Lower lobe of right lung (tissue), 2 donors: Measurements from ENCODE around the gene GCC2. TPM values are rescaled to one million over a fixed set of nuclear protein-coding genes. Genes with fewer than 3 reads are reported as not detected.

Experiments
- ATAC-seq, 2 donors: fragments of 200-7000 bp; cut with Tn5 transposase; one replicate each; pipeline ENCODE4 v1.9.1; 2020 to 2022; ENCODE audit warnings: mild to moderate bottlenecking in 2 of 2, moderate library complexity in 2 of 2
- DNase-seq: peaks from one replicate; pipeline ENCODE4 v3.0.0-alpha.2; 2020
- H3K27ac ChIP-seq: fragments of 200-600 bp; one replicate; pipeline ENCODE4 v1.8.0; 2022
- H3K27me3 ChIP-seq: fragments of 200-600 bp; one replicate; pipeline ENCODE4 v1.8.0; 2022; ENCODE audit warnings: low read depth
- H3K36me3 ChIP-seq: fragments of 200-600 bp; one replicate; pipeline ENCODE4 v1.8.0; 2022; ENCODE audit warnings: mild to moderate bottlenecking
- H3K4me1 ChIP-seq: fragments of 200-600 bp; one replicate; pipeline ENCODE4 v1.8.0; 2022
- H3K4me3 ChIP-seq: fragments of 200-600 bp; one replicate; pipeline ENCODE4 v1.8.0; 2022; ENCODE audit warnings: mild to moderate bottlenecking
- H3K9me3 ChIP-seq: fragments of 200-600 bp; one replicate; pipeline ENCODE4 v1.8.0; 2022
- CTCF ChIP-seq: fragments of 200-600 bp; IDR thresholded peaks from one replicate; pipeline ENCODE4 v1.8.0; 2022; ENCODE audit warnings: antibody characterized with exemption, mild to moderate bottlenecking
- intact Hi-C: fragments of 100-400 bp; cut with DNase I; formaldehyde crosslinking; loops from one replicate; pipeline ENCODE4 v1.11.0; 2022
- total RNA-seq: library from RNA; stranded (reverse); fragmentation: NEBNext Ultra II Directional; extraction: Animal tissue kit (Norgen Biotek cat#: 25700); gene quantifications from one replicate; pipeline ENCODE4 v1.2.1, GENCODE V29; 2021
- donor health status: DM: no; HTN: yes; CAD: no; lungs with severe emphysema.

The GCC2 gene
- total RNA-seq, 1 donor from 2014 or later: 52.4 TPM

GRCh38 chr2:108460345-108461037 lies 11.5 kb downstream of the GCC2 start:
- ATAC-seq: no peak
- Histone ChIP-seq H3K27me3 (no peaks in the 10 kb centered on the region), H3K4me1 (no peaks in the 10 kb centered on the region), H3K9me3 (peaks cover 14% of the 10 kb centered on the region), H3K36me3 (peaks cover 63% of the 10 kb centered on the region), H3K27ac (no peak overlapping the region), H3K4me3 (no peak overlapping the region)
- DNase-seq: no peak
- no peak for TF ChIP-seq CTCF
- intact Hi-C loops: no loop called here

- no peak overlapping the region for H3K4me3 ChIP-seq
- no peak for TF ChIP-seq CTCF
- DNase-seq (no peak), ATAC-seq (no peak)
- H3K27me3 ChIP-seq: no peaks in the 10 kb centered on the region
- no peak overlapping the region for H3K27ac ChIP-seq
- intact Hi-C loops: no loop called here
- H3K36me3 ChIP-seq: peaks cover 96% of the 10 kb centered on the region
- H3K4me1 ChIP-seq: no peaks in the 10 kb centered on the region
- H3K9me3 ChIP-seq: no peaks in the 10 kb centered on the region
These were observed 28.1 kb downstream of the GCC2 start for GRCh38 chr2:108477099-108477498.

- intact Hi-C loops: no loop called here
- Histone ChIP-seq H3K4me3 (no peak overlapping the region), H3K27me3 (no peaks in the 10 kb centered on the region), H3K27ac (no peak overlapping the region), H3K36me3 (peaks cover 91% of the 10 kb centered on the region), H3K4me1 (no peaks in the 10 kb centered on the region), H3K9me3 (no peaks in the 10 kb centered on the region)
- ATAC-seq: no peak
- no peak for TF ChIP-seq CTCF
- no peak for DNase-seq
These were observed 36.2 kb downstream of the GCC2 start for GRCh38 chr2:108485253-108485652.

GRCh38 chr2:108490506-108491122 lies 41.6 kb downstream of the GCC2 start:
- ATAC-seq: no peak
- no peak overlapping the region for H3K27ac ChIP-seq
- DNase-seq: no peak
- no peaks in the 10 kb centered on the region for H3K4me1 ChIP-seq
- no peak for TF ChIP-seq CTCF
- no peaks in the 10 kb centered on the region for H3K9me3 ChIP-seq
- intact Hi-C loops: no loop called here
- no peak overlapping the region for H3K4me3 ChIP-seq
- no peaks in the 10 kb centered on the region for H3K27me3 ChIP-seq
- peaks cover 98% of the 10 kb centered on the region for H3K36me3 ChIP-seq

- Histone ChIP-seq H3K9me3 (no peaks in the 10 kb centered on the region), H3K27me3 (no peaks in the 10 kb centered on the region), H3K4me3 (no peak overlapping the region), H3K36me3 (peaks cover 94% of the 10 kb centered on the region), H3K27ac (no peak overlapping the region), H3K4me1 (no peaks in the 10 kb centered on the region)
- intact Hi-C loops: no loop called here
- TF ChIP-seq CTCF: no peak
- DNase-seq: no peak
- ATAC-seq: no peak
These were observed 42.8 kb downstream of the GCC2 start for GRCh38 chr2:108491848-108492247.
